Psoas muscle (tissue), 8 donors: Measurements from ENCODE around the gene PAQR9. TPM values are rescaled to one million over a fixed set of nuclear protein-coding genes. Genes with fewer than 3 reads are reported as not detected.

Experiments
- ATAC-seq, 4 donors: fragments of 200-7000 bp; cut with Tn5 transposase; one replicate each; pipeline ENCODE4 v1.9.1; 2020; ENCODE audit warnings: moderate library complexity in 3 of 4, mild to moderate bottlenecking in 2 of 4
- DNase-seq, 2 donors: peaks; one replicate each; pipeline ENCODE4 v3.0.0-alpha.2; 2020
- H3K27ac ChIP-seq: fragments of 200-600 bp; one replicate; pipeline ENCODE4 v1.8.0; 2022
- H3K27me3 ChIP-seq, 3 donors: fragments of 200-600 bp in 1 of 3; one replicate each; pipeline versions ENCODE4 v1.6.1 to v1.8.0; 2013 to 2022; ENCODE audit warnings: low read length in 2 of 3, mild to moderate bottlenecking in 2 of 3, moderate library complexity in 1 of 3; ENCODE audit not compliant: insufficient read depth in 3 of 3
- H3K36me3 ChIP-seq, 2 donors: fragments of 200-600 bp in 1 of 2; one replicate each; pipeline versions ENCODE4 v1.6.1 to v1.8.0; 2013 to 2022; ENCODE audit warnings: low read depth in 1 of 2, mild to moderate bottlenecking in 1 of 2, moderate library complexity in 1 of 2; ENCODE audit not compliant: insufficient read depth in 1 of 2
- H3K4me1 ChIP-seq: fragments of 200-600 bp; one replicate; pipeline ENCODE4 v1.8.0; 2022
- H3K4me3 ChIP-seq: fragments of 200-600 bp; one replicate; pipeline ENCODE4 v1.8.0; 2022; ENCODE audit warnings: mild to moderate bottlenecking
- H3K9me3 ChIP-seq: fragments of 200-600 bp; one replicate; pipeline ENCODE4 v1.8.0; 2022
- WGBS, 3 donors: extraction: QIAGEN DNeasy Blood & Tissue Kit; methylation state at CpG; one replicate each; pipeline versions ENCODE4 v1.1.6 to v1.1.7; 2013; 5-methylcytosine and 5-hydroxymethylcytosine counted together
- intact Hi-C, 2 donors: fragments of 100-400 bp; cut with DNase I; formaldehyde crosslinking; loops; one replicate each; pipeline versions ENCODE4 v1.11.0 to v1.14.2; 2022
- polyA plus RNA-seq, 3 donors: library from polyadenylated mRNA; stranded (reverse); fragments of 200-250 nt; gene quantifications; one replicate each; pipeline ENCODE4 v1.2.3, GENCODE V29; 2013
- total RNA-seq, 4 donors: library from RNA; stranded (reverse); fragmentation: NEBNext Ultra II Directional in 2 of 4; extraction: Animal tissue kit (Norgen Biotek cat#: 25700) in 2 of 4; gene quantifications; one replicate each; pipeline versions ENCODE4 v1.2.1 to v1.2.4, GENCODE V29; 2021 to 2023
- TF ChIP-seq, protein P1 (sequence below): fragments of 200-600 bp; IDR thresholded peaks from one replicate; pipeline ENCODE4 v1.8.0; 2022; ENCODE audit warnings: antibody characterized with exemption
- donor health status: healthy with polysubstance abuse.
- donor health status: DM: no; HTN: no; CAD: no; lungs with moderate emphysema.
- donor health status: Bipolar disorder and iron deficiency.
- donor health status: healthy.
- donor health status: DM: yes; HTN: yes; CAD: no.
- donor health status: DM: no; HTN: no; CAD: no.
- donor health status: DM: no; HTN: no; CAD: no.
- donor health status: DM: yes; HTN: yes; CAD: no.

Gene PAQR9
- total and polyA plus RNA-seq, 7 donors: 0.53 to 5.8 (median 2.2) TPM

DNA sequence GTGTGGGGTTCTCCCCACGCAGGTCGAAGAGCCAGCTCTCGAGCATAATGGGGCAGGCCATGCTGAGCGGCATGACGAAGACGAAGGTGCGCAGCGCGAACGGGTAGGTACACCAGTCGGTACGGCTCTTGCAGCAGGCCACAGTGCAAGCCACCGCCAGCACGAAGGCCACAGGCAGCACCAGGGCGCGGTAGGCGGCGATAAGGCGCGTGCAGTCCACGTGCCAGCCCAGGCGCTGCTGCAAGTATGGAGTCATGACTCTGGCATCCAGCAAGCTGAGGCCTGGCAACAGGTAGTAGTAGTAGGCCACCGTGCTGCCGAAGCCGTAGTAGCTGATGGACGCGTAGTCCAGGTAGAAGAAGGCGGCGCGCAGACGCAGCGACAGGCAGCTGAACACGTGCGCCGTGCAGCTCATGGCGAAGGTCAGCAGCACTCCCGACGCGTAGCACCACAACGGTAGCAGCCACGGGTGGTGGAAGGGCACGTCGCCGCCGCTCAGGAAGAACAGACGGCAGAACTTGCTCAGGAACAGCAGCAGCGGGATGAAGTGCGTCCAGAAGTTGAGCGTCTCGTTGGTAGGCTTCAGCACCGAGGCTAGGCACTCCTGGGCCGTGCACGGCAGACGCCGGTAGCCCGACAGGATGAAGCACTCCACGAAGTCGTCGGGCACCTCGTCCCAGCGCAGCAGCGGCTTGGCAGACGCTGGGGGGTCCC lies 797 bp downstream of the PAQR9 start:
- TF ChIP-seq, protein P1, sequence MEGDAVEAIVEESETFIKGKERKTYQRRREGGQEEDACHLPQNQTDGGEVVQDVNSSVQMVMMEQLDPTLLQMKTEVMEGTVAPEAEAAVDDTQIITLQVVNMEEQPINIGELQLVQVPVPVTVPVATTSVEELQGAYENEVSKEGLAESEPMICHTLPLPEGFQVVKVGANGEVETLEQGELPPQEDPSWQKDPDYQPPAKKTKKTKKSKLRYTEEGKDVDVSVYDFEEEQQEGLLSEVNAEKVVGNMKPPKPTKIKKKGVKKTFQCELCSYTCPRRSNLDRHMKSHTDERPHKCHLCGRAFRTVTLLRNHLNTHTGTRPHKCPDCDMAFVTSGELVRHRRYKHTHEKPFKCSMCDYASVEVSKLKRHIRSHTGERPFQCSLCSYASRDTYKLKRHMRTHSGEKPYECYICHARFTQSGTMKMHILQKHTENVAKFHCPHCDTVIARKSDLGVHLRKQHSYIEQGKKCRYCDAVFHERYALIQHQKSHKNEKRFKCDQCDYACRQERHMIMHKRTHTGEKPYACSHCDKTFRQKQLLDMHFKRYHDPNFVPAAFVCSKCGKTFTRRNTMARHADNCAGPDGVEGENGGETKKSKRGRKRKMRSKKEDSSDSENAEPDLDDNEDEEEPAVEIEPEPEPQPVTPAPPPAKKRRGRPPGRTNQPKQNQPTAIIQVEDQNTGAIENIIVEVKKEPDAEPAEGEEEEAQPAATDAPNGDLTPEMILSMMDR: no peak
- peaks cover 0 to 12% (median 2%) of the 10 kb centered on the region in 3 donors for H3K27me3 ChIP-seq
- H3K9me3 ChIP-seq: no peaks in the 10 kb centered on the region
- no peaks in the 10 kb centered on the region for H3K36me3 ChIP-seq
- intact Hi-C loops: no loop called here
- ATAC-seq (peak in 2 of 4 donors; percentile 3 to 19), DNase-seq (no peak)
- H3K4me3 ChIP-seq: peak overlapping the region; percentile 85
- no peak overlapping the region for H3K27ac ChIP-seq
- H3K4me1 ChIP-seq: peaks cover 5% of the 10 kb centered on the region
- 59 to 68% (median 60%) methylated on average over 54 to 63 of the region's 63 CpGs for WGBS, 3 donors

DNA sequence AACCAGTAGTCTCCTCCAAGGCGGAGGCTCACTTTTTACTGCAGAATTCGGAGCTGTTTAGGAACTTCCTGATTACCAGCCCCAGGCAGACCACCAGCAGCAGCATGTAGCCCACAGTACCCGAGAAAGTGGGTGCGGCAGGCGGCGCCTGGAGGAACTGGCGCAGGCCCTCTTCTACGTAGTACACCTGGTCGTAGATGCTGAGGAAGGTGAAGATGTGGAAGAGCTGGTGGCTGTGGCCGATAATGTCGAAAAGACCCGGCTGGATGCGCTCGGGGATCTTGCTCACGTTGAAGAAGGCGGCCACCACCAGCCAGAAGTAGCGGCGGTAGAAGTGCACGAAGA lies 1.3 kb downstream of the PAQR9 start:
- DNase-seq: no peak

GRCh38 chr3:142961539-142961938 lies 1.9 kb downstream of the PAQR9 start:
- Histone ChIP-seq H3K36me3 (no peaks in the 10 kb centered on the region), H3K27me3 (peaks cover 0 to 12% (median 2%) of the 10 kb centered on the region in 3 donors), H3K4me3 (no peak overlapping the region), H3K9me3 (no peaks in the 10 kb centered on the region), H3K4me1 (peaks cover 5% of the 10 kb centered on the region), H3K27ac (no peak overlapping the region)
- whole genome bisulfite sequencing, 3 donors: 78 to 83% (median 78%) methylated on average over 2 of the region's 2 CpGs
- TF ChIP-seq, protein P1: no peak
- intact Hi-C loops: no loop called here
- DNase-seq (no peak), ATAC-seq (no peak)

More for the DNA sequence above, 1.3 kb downstream of the PAQR9 start:
- Histone ChIP-seq H3K27me3 (peaks cover 0 to 12% (median 2%) of the 10 kb centered on the region in 3 donors), H3K9me3 (no peaks in the 10 kb centered on the region), H3K36me3 (no peaks in the 10 kb centered on the region), H3K4me3 (no peak overlapping the region), H3K4me1 (peaks cover 5% of the 10 kb centered on the region), H3K27ac (no peak overlapping the region)
- TF ChIP-seq, protein P1: no peak
- 96 to 97% (median 97%) methylated on average over 19 of the region's 19 CpGs for WGBS, 3 donors
- intact Hi-C loops: no loop called here
- no peak for ATAC-seq

DNA sequence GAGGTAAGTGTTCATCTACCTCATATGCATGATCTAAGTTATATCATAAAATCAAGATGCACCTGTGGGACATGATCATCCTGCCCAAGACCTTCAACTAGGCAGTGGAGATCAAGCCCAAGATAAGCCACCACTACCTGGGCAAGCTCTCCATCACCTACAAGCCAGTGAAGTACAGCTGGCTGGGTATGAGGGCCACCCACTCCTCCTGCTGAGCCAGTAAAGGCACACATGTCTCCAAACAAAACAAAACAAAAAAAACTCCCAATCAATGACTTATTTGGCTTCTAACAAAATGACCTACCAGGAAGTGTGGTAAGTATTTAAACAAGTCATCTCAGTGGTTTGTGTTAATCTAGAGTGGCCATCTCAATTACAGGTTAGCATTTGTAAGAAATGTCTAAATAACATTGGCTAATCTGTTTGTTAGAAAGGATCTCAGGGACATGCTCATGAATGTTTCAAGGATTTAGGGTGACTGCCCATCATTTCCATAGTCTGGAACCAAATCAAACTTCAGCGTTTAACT lies 3.1 kb downstream of the PAQR9 start:
- Histone ChIP-seq H3K27ac (no peak overlapping the region), H3K4me1 (peaks cover 5% of the 10 kb centered on the region), H3K36me3 (no peaks in the 10 kb centered on the region), H3K4me3 (no peak overlapping the region), H3K27me3 (peaks cover 0 to 12% (median 2%) of the 10 kb centered on the region in 3 donors), H3K9me3 (no peaks in the 10 kb centered on the region)
- ATAC-seq (no peak), DNase-seq (no peak)
- TF ChIP-seq, protein P1: no peak
- intact Hi-C loops: no loop called here
- 82 to 91% (median 88%) methylated on average over 1 of the region's 1 CpG for WGBS, 3 donors
